ENCODE measurements around the gene RBM44.
"Not testable (repeated sequence)": the region's sequence is repeated elsewhere in the genome, so short reads cannot be mapped to it uniquely, and the experiment has no call there.

Gene RBM44, protein sequence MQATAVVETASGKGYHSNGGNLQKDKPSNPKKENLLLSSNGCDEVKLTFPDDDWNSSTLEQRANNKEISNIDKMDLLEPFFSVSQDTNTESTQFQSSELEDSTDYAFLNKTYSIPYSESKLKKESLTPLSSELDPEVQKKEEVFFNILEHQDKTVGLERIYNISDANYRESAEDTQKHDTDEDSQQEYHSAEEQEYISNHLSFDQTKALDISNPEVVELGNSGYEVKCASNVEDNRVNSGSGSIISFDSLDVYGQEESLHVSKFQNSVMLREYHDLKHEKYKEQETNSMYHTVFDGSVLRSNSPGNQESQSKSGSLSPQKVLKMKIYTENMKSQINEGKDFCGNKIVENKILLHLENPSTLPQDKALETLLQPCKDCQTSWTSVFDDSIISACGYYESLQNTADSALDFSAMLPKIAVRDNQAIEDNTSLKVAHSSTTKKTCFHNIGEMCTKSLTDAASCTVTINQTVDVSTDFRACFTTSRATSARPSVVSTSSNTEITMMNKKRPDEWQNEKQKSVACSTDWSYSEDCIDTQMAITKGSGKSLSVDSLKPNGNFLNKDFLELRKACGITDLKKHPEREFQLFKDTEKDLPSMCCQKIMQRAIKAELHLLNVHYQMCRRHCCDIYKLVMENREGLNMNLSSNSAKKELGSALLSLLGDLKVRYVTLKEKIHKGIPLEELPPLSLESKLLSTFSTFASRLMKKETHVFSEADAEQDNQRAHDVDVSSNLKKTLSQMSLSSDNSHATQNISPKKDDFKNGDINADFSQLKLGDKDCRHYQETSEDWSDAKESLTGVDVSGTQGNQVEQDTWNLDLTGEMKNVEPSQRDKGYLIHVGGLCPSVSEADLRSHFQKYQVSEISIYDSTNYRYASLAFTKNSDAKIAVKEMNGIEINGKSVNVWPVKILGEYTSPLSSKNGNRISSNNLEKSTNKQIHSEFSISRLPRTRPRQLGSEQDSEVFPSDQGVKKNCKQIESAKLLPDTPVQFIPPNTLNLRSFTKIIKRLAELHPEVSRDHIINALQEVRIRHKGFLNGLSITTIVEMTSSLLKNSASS

DNA sequence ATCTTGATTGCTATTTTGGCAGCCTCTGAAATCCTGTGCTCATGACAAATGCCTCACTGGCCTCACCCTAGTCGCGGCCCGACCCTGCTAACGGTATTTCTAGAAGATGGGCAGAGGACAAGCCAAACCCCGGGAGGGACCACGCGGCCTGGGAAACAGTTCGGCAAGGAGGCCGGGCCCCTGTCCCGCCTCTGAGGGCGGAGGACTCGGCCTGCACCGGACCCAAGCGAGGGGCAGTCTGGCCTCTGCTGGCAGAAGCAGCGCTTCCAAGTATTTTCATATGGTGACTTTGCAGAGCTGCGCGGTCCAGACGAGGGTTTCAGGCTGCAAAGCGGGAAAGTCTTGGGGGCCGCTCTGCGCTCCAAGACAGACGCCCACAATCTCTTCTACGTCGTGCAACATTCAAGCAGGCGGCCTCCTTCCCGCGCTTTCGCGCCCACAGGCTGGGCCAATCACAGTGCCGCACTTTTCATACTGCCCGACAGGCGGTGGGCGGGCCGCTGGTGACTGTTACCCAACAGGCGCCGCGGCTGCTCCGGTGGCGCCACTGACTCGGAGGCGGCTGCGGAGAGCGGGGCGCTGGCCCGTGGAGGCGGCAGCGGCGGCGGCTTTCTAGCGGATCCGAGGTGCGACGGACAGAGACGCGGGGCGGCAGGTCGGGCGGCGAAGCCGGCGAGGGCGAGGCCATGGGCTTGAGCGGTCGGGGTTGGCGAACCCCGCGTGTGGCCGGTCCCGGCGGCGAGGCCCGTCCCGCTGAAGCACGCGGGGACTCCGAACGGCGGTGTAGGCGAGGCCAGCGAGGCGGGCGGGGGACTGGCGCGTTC, at the start of gene RBM44:
Gene RBM44, plus strand, starts transcription at position 544 of the 824 bp plus-strand sequence. CDS start 14,831 bp downstream, outside the sequence.
- DNase-seq, result no peak

DNA sequence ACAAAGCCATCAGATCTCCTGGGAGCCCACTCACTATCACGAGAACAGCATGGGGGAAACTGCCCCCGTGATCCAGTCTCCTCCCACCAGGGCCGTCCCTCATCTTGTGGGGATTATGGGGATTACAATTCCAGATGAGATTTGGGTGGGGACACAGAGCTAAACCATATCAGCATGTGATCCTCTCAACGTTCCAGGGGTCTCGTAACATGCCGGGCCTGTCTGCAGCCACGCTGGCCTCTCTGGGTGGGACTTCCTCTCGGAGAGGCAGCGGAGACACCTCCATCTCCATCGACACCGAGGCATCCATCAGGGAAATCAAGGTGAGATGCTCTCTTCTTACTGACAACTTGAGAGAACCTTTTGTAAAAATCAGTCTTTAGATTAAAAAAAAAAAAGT, 49.6 kb upstream of the RBM44 start:
- no peak for DNase-seq

- no peak for DNase-seq
These were observed 48.6 kb upstream of the RBM44 start for GRCh38 chr2:237749961-237750360.

GRCh38 chr2:237750441-237750840, 48.1 kb upstream of the RBM44 start:
- not testable (repeated sequence) for DNase-seq

GRCh38 chr2:237752761-237753165, 45.8 kb upstream of the RBM44 start:
- DNase-seq, result peak; percentile 86

- DNase-seq, result no peak
These were observed 44.4 kb upstream of the RBM44 start for GRCh38 chr2:237754182-237754581.

DNA sequence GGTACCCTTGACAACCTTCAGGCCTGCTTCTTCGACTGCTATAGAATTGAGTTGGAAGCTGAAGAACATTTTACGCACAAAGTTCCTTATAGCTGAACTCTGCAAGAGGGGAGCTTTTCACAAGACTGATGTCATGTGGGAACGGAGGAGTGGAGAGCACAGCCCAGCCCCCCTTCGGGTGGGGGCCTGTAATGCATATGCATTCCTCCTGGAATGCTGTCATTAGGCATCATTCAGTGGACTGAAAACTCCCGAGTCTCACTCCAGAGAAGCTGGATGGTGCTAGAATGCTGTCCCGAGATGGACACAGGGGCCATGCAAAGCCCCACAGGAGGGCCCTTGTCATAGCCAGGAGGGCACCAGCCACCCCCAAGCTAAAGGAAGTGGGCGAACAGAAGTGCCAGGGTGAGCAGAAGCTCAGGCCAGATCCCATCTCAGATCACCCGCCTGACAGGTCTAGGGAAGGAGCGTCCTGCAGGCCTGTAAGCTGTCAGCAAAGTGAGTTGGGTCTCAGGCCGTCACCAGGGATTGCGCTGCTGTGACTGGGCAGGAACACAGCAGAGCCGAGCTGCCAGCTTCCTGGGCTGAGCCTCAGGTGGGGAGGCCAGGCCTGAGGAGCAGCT, 43.8 kb upstream of the RBM44 start:
- DNase-seq, result no peak

- DNase-seq, result no peak
These were observed 41.0 kb upstream of the RBM44 start for GRCh38 chr2:237757616-237758015.

DNA sequence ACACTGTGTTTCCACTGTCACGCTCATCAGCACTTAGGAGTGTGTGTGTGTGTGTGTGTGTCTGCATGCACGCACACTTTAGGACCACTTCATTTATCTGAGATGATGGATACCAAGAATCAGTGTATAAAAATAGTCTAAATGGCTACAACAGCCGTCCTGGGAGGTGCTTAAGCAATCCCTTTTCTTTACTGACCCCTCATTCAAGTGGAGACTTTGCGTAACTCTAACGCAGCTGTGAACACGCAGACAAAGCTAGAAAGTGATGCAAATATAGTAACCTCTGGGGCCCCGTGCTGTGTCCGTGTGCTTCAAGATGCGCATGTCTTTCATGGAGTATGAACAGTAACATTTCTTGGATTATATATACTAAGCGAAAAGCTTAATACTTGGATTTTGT, 40.4 kb upstream of the RBM44 start:
- no peak for DNase-seq

DNA sequence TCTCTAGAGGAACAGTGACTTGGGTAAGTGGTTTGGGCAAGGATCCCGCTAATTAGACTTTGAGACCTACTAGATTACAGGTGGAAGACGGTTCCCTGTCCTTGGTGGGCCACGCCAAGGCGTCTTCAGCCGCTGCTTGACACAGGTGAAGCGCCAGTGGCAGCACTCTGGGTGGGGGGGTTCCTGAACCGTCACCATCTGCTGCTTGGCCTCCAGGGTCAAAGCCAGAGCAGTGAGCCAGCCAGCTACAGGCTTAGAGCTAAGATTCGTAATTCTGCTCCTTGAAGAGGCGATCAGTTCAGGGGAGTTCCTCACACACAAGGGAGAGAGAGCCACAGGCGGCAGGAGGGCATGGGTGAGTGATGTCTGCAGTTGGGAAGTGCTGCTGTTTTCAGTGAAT, 39.4 kb upstream of the RBM44 start:
- DNase-seq, result no peak

- DNase-seq, result no peak
These were observed 37.8 kb upstream of the RBM44 start for GRCh38 chr2:237760506-237761502.

GRCh38 chr2:237762291-237763182, 36.0 kb upstream of the RBM44 start:
- DNase-seq, result not testable (repeated sequence)

DNA sequence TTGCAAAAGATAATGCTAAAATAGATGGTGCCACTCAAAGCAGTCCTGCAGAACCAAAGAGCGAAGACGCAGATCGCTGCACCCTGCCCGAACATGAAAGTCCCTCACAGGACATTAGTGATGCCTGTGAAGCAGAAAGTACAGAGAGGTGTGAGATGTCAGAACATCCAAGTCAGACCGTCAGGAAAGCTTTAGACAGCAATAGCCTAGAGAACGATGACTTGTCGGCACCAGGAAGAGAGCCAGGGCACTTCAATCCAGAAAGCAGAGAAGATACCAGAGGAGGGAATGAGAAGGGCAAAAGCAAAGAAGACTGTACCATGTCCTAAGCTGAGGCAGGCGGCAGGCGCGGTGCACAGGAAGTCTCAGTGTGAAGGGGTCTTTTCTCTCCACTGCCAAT, 34.8 kb upstream of the RBM44 start:
- no peak for DNase-seq

DNA sequence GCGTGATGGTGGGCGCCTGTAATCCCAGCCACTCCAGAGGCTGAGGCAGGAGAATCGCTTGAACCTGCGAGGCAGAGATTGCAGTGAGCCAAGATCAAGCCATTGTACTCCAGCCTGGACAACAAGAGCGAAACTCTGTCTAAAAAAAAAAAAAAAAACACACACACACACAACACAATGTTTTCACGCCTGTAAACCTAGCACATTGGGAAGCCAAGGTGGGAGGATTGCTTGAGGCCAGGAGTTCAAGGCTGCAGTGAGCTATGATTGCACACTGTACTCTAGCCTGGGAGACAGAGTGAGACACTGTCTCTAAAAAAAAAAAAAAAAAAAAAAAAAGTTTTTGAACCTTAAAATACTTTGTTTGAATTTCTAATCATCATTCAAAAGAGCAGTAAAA, 33.5 kb upstream of the RBM44 start:
- not testable (repeated sequence) for DNase-seq

GRCh38 chr2:237765875-237766274, 32.7 kb upstream of the RBM44 start:
- no peak for DNase-seq

DNA sequence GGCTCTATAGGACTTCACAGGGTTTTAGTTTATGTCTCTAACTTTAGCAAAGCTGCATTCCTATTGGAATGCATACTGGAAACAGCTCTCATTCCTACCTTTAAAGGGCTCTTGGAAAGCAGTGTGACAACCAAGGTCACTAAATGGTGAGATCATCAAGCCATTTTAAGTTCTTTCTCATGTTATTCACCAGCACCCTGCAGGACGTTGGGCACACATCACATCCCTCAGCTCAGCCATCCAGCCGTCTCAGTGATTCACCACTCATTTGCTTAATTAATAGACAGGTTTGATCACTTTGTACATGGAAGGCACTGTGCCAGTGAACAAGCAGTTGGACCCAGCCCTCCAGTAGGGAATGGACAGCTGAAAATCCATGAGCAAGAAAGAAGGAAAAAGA, 32.2 kb upstream of the RBM44 start:
- DNase-seq, result no peak

GRCh38 chr2:237772513-237772912, 26.1 kb upstream of the RBM44 start:
- no peak for DNase-seq

GRCh38 chr2:237773826-237774225, 24.8 kb upstream of the RBM44 start:
- DNase-seq, result no peak

- peak; percentile 66 for DNase-seq
These were observed 23.6 kb upstream of the RBM44 start for GRCh38 chr2:237774811-237775553.

Measured in suppressor macrophage treated with lipopolysaccharide for 4 hours (primary cell).